ENCODE data around the gene SFT2D1. TPM values are rescaled to one million over a fixed set of nuclear protein-coding genes. Genes with fewer than 3 reads are reported as not detected.

SFT2D1 gene
- total and polyA plus RNA-seq, 9 of the 15 experiments (the other 6 are each of a cell fraction or from before 2014, with no cell fraction given), result 54.4 to 140 (median 74.6) TPM

GRCh38 chr6:166382933-166383801, 40.8 kb upstream of the SFT2D1 start, which contains the start of gene MPC1 (continued):
- TF ChIP-seq ZSCAN32 (CRISPR knock-in tag; IDR thresholded peaks at IDR 0.05), result no peak
- no peak for TF ChIP-seq ZNF512 (tag; IDR thresholded peaks at IDR 0.05)
- TF ChIP-seq TRIM24 (IDR thresholded peaks at IDR 0.05), result no peak
- peak; percentile 90 for TF ChIP-seq GMEB1 (CRISPR knock-in tag; IDR thresholded peaks at IDR 0.05)
- TF ChIP-seq SIN3B (IDR thresholded peaks at IDR 0.05; ENCODE audit: low read depth), result peak; percentile 64; the same call in 1 of the 2 replicates
- no peak for TF ChIP-seq NFE2L1 (tag; IDR thresholded peaks at IDR 0.05; ENCODE audit: borderline replicate concordance, low read depth)
- TF ChIP-seq RERE (CRISPR knock-in tag; IDR thresholded peaks at IDR 0.05; ENCODE audit: borderline replicate concordance), result no peak
- TF ChIP-seq, protein P1, sequence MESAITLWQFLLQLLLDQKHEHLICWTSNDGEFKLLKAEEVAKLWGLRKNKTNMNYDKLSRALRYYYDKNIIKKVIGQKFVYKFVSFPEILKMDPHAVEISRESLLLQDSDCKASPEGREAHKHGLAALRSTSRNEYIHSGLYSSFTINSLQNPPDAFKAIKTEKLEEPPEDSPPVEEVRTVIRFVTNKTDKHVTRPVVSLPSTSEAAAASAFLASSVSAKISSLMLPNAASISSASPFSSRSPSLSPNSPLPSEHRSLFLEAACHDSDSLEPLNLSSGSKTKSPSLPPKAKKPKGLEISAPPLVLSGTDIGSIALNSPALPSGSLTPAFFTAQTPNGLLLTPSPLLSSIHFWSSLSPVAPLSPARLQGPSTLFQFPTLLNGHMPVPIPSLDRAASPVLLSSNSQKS (CRISPR knock-in tag; IDR thresholded peaks at IDR 0.05), result no peak
- no peak for TF ChIP-seq ETS2 (tag; IDR thresholded peaks at IDR 0.05; ENCODE audit: borderline replicate concordance, poor library complexity, severe bottlenecking)
- TF ChIP-seq TBP (optimal IDR thresholded peaks at IDR 0.05; ENCODE audit: low read depth, low read length), result peak; percentile 90
- TF ChIP-seq BRD4 (IDR thresholded peaks at IDR 0.05), result no peak
- TF ChIP-seq HNRNPL (IDR thresholded peaks at IDR 0.05; ENCODE audit: low read depth, low read length), result peak; percentile 92
- 0 out of 2 replicates have a peak, but pooled peaks have one; percentile 53 for TF ChIP-seq ZNF197 (CRISPR knock-in tag; IDR thresholded peaks at IDR 0.05; ENCODE audit: low read depth)
- no peak for TF ChIP-seq NR2C2 (CRISPR knock-in tag; IDR thresholded peaks at IDR 0.05)
- peak; percentile 55; the same call in 1 of the 2 replicates for TF ChIP-seq NR2C2 (tag; IDR thresholded peaks at IDR 0.05)
- no peak for TF ChIP-seq NCOA2 (IDR thresholded peaks at IDR 0.05; ENCODE audit: partially characterized antibody in 2 of 2)
- TF ChIP-seq DMBX1 (CRISPR knock-in tag; IDR thresholded peaks at IDR 0.05; ENCODE audit: borderline replicate concordance), result peak; percentile 59; the same call in 1 of the 2 replicates
